HG03025 (cell line): ENCODE data around the gene DVL1.

Experiments
- ATAC-seq: cut with Tn5 transposase; IDR thresholded peaks from one replicate; pipeline ENCODE4 v1.9.1; 2021; ENCODE audit warnings: mild to moderate bottlenecking, moderate library complexity; ENCODE audit not compliant: unreplicated experiment, low FRiP score

Gene DVL1

GRCh38 chr1:1357871-1358432, 8.7 kb upstream of the DVL1 start:
- ATAC-seq, result no peak

DNA sequence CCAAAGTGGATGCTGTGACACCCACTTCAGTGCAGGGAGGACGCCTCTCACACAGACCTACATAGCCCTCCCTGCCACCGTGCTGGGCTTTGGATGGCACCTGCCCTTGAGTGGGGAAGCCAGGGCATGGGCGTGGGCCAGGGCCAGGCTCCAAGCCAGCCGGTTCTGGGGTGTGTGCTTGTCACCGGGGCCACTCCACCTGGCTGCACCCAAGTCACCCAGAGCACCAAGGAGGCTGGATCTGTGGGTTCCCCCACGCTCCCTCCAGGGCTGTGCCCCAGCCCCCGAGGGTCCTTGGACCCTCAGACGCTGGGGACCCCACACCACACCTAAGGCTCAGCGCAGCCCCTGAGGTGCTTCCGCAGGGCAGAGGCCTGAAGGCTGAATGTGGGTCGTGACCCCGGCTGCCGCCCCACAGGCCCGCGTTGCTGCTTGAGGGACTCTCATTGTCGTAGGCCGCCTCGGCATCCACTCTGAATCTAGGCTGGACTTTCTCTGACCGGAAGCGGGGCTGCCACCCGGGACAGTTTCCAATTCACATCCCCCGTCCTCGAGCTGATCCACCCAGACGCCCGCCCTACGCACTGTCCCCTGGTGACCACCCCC, 7.7 kb upstream of the DVL1 start:
- ATAC-seq, result no peak

- no peak for ATAC-seq
Observed at GRCh38 chr1:1356166-1356795, 7.1 kb upstream of the DVL1 start.

DNA sequence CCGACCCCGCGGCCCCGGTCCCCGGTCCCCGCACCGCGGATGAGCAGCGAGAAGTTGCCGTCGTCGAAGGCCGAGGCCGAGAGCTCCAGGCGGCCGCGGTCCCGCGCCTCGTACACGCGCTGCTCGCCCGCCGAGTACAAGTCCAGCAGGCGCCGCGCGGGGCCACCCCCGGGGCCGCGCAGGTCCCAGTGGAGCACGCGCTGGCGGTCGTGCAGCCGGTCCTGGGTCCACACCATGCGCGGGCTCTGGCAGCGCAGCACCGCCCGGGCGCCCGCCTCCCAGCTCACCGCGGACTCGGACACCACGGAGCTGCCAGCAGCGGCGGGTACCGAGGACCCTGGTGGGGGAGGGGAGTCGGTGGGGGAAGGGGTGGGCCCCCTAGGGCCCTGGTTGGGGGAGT, 6.2 kb upstream of the DVL1 start:
- no peak for ATAC-seq

DNA sequence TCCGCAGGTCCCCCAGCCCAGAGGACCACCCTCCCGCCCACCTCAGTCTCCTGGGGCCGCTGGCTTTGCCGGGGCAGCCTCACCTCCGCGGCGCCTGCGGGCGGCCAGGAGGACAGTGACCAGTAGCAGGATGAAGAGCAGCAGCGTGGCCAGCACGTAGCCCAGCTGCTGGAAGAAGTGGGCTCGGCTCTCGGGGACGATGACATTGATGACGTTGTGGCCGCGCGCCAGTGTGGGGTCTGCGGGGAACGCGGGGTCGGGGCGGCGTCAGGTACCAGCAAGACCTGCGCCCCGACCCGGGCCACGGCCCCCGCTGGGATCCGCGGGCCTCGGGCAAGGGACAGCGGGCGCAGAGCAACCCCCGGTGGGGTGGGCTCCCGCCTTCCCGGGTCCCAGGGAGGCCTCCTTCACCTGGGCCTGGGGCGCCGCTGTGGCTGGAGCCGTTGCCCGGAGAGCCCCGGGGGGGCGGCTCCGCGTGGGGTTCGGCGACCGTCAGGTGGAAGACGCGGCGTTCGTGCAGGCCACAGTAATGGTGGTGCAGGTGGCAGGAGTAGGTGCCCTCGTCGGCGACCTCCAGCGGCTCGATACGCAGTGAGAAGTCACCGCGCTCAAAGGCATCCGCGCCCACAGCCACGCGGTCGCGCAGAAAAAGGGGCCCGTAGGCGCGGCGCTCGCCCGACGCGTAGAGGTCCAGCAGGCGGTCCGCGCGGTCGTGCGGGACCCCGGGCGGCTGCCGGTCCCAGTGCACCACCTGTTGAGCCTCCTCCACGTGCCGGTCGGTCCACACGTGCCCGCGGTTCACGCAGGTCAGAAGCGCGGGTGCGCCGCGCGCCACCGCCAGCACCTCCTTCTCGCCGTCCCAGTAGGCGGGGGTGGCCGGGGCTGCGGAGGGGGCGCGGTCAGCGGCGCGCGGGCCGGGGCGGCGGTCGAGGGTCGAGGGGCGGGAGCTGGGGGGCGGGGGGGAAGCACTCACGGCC, 5.3 kb upstream of the DVL1 start:
- ATAC-seq, result no peak

GRCh38 chr1:1353389-1354151, 4.4 kb upstream of the DVL1 start:
- no peak for ATAC-seq

- ATAC-seq, result no peak
Observed at GRCh38 chr1:1352786-1353388, 3.7 kb upstream of the DVL1 start.

DNA sequence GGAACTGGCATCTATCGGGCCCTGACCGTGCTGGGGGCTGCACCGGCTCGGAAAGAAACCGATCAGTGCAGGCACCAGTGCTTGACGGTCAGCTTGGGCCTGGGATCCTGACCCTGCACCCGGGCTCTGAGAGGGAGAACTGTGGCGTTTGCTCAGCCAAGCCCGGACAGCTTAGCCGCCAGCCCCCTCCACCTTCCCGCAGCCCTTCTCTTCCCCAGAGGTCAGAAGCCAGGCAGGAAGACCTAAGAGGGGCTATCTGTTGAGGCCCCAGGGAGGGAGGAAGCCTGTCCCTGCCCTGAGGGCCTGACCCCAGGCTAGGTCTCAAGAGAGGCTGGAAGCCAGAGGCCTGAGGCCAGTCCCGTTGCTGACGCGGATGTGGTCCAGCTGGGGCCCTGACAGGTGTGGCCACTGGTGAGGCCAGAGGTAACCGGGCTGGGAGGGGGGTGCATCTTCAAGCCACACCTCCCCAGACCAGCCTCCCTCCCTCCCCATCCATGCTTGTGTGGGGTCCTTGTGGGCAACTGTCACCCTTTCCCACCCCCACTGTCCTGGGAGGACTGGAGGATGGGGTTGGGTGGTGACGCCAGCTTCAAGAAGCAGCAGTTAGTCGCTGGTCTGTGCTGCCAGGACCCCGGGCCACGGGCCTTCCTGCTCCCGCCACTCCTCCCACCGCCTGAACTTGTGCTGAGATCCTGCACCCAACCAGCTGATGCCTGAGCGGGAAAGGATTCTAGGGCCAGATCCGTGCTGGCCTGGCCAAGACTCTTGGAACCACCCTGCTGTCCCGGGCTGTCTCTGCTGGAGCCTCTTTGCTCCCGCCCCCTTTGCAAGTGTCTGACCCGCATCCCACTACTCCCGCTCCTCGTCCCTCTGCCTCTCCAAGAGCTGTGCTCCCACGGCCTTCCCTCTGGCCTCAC, 2.6 kb upstream of the DVL1 start:
- ATAC-seq, result no peak

- peak; percentile 32 for ATAC-seq
Observed at GRCh38 chr1:1348420-1349255, 580 bp downstream of the DVL1 start.

- ATAC-seq, result no peak
Observed at GRCh38 chr1:1347663-1348419, 1.4 kb downstream of the DVL1 start.

GRCh38 chr1:1347026-1347595, 2.1 kb downstream of the DVL1 start:
- ATAC-seq, result no peak

DNA sequence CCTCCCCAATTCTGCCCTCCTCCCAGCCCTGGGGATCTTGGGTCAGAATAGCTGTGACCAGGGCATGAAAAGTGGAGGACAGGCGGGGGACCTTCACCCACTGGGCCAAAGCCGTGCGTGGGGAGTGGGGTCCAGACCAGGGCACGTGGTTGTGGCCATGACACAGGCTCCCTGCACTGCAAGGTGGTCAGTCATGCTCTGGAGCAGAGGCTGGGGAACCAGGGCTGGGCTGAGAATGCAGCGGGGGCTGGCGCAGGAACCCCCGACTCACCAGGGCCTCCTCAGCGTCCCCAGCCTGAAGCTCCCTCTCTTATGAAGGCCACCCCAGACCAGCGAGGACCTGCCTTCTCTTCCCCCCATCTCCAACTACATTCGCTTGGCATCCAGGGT, 2.7 kb downstream of the DVL1 start:
- ATAC-seq, result no peak

DNA sequence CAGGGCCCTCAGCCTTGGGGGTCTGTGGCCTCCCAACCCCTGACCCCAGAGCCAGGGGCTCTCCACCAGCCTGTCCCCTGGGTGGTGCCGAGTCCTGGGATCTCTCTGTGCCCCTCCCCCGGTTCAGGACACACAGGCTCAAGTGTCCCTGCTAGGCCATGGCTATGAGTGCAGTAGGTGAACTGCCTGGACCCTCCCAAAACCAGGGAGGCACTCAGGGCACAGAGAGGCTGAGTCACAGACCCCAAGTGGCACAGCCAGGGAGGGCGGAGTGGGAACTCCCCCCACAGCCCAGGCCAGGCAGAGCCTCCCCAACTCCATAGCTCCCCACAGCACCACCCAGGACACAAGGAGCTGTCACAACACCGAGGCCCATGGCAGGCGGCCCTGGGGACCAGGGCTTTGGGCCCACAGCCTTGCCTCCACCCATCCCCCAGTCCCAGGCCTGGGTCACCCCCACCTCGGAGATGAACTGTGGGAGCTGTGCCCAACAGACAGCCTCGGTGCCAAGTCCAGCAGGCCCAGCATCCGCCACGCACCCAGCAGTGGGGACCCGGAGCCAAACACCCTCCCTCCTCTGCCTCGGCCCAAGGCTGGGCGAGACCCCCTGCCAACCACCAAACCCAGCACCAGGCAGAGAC, 3.2 kb downstream of the DVL1 start:
- no peak for ATAC-seq

GRCh38 chr1:1345384-1345783, 3.8 kb downstream of the DVL1 start:
- no peak for ATAC-seq

DNA sequence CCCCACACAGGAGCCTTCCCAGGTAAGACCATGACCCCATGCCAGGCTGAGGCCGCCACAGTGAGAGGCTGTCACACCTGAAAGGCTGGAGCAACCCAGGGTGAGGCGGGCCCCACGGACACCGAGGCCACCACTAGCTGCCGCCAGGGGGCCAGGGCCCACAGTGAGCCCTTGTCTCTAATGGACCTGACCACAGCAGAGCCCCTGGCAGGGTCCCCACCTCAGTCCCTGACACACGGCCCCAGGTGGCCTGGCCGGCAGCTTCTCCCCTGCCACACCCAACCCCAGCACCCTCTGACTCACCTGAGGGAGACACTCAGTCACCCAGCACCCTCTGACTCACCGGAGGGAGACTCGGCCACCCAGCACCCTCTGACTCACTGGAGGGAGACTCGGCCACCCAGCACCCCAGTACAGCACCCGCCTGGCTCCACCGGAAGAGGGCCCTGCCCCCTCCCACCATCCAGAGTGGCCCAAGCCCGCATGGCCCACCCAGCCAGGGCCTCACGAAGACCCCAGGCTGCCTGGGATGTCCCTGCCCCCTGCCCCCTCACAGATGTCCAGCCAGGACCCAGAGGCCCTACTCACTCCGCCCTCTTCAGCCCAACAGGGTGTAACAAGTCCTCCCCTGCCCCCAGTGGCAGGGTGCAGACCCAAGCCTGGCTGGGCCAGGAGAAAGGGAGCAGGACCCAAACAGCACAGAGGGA, 4.4 kb downstream of the DVL1 start:
- no peak for ATAC-seq

- no peak for ATAC-seq
Observed at GRCh38 chr1:1343811-1344421, 5.3 kb downstream of the DVL1 start.
